HG02571 (cell line): Measurements from ENCODE around the gene EFCAB13.
"Not testable (repeated sequence)": the region's sequence is repeated elsewhere in the genome, so short reads cannot be mapped to it uniquely, and the experiment has no call there.

Experiments used
- ATAC-seq: cut with Tn5 transposase; IDR thresholded peaks from one replicate; pipeline ENCODE4 v1.9.1; 2021; ENCODE audit warnings: mild to moderate bottlenecking, moderate library complexity; ENCODE audit not compliant: unreplicated experiment

EFCAB13 gene

DNA sequence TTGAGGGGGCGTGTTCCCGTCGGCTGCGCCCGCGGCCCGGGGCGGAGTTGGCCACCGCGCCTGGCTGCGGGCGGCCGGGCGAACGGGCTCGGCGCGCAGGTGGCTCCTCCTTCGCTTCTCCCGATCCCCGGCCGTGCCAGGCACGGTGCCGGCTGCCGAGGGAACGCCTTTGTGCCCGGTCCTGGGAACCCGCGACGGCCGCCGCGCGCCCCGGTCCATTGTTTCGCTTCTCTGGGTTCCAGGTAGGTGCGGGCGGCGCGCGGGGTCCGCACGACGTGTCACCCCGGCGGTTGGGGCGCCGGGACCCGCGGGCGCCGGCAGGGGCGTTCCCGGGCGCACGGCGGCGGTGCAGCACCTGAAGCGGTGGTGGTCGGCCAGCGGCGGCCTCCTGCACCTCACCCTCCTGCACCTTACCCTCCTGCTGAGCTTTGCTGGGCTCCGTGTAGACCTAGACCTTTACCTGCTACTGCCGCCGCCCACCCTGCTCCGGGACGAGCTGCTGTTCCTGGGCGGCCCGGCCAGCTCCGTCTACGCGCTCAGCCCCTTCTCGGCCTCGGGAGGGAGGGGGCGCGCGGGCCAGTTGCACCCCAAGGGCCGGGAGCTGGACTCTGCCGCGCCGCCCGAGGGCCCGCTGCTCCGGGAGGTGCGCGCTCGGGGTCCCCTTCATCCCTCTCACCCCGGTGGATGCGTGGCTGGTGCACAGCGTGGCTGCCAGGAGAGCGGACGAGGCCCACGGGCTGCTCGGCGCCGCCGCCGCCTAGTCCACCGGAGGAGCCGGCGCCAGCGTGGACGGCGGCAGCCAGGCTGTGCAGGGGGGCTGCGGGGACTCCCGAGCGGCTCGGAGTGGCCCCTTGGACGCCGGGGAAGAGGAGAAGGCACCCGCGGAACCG lies 99.9 kb downstream of the EFCAB13 start:
- ATAC-seq = no peak

DNA sequence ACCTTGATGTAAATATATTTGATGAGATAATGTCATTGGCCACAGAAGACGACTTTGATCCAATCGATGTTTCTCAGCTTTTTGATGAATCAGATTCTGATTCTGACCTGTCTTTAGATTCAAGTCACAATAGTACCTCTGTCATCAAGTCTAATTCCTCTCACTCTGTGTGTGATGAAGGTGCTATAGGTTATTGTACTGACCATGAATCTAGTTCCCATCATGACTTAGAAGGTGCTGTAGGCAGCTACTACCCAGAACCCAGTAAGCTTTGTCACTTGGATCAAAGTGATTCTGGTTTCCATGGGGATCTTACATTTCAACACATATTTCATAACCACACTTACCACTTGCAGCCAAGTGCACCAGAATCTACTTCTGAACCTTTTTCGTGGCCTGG lies 101.5 kb downstream of the EFCAB13 start:
- ATAC-seq = not testable (repeated sequence)

GRCh38 chr17:47425887-47426635 lies 102.3 kb downstream of the EFCAB13 start:
- ATAC-seq = not testable (repeated sequence)

- no peak for ATAC-seq
These were observed 104.2 kb downstream of the EFCAB13 start for GRCh38 chr17:47427985-47428384.

DNA sequence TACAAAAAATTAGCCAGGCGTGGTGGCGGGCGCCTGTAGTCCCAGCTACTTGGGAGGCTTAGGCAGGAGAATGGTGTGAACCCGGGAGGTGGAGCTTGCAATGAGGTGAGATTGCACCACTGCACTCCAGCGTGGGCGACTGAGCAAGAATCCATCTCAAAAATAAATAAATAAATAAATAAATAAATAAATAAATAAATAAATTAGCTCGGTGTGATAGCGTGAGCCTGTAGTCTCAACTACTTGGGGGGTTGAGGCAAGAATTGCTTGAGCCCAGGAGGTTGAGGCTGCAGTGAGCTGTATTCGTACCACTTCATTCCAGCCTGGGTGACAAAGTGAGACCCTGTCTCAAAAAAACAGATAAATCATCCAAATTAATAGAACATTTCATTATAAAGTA lies 108.5 kb downstream of the EFCAB13 start:
- ATAC-seq = not testable (repeated sequence)

- ATAC-seq = no peak
These were observed 141.4 kb downstream of the EFCAB13 start for GRCh38 chr17:47465165-47465564.

DNA sequence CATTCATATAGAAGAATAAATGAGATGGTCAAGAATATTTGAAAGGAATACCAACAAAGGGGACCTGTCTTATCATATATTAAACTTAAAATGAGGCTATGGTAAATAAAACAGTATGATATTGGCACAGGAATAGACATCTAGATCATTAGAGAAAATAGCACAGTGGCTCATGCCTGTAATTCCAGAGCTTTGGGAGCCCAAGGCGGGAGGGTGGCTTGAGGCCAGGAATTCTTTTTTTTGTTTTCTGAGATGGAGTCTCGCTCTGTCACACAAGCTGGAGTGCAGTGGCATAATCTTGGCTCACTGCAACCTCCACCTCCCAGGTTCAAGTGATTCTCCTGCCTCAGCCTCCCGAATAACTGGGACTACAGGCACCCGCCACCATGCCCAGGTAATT lies 143.2 kb downstream of the EFCAB13 start:
- not testable (repeated sequence) for ATAC-seq

DNA sequence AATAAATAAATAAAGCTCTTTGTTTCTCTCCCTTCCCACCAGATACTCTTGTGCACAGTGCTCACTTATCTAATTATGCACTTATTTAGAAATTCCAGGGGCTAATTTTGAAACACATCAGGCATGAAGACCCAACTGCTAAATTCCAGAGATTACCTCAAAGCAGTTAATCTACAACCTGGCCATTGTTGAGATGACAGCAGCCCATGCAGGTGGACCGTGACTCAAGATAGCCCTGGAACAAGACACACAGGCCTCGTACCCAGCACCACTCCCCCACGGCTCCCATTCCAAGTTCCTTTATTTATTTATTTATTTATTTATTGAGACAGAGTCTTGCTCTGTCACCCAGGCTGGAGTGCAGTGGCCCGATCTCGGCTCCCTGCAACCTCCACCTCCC lies 147.1 kb downstream of the EFCAB13 start:
- ATAC-seq = no peak

DNA sequence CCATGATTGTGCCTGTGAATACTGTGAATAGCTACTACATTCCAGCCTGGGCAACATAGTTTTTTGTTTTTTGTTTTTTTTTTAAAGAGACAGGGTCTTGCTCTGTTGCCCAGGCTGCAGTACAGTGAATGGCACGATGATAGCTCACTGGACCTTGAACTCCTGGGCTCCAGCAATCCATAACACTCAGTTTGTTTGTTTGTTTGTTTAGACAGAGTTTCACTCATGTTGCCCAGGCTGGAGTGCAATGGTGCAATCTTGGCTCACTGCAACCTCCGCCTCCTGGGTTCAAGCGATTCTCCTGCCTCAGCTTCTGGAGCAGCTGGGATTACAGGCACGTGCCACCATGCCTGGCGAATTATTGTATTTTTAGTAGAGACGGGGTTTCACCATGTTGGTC lies 148.3 kb downstream of the EFCAB13 start:
- ATAC-seq = not testable (repeated sequence)
